ENCODE measurements around the gene ACADM. TPM values are rescaled to one million over a fixed set of nuclear protein-coding genes. Genes with fewer than 3 reads are reported as not detected.

The ACADM gene
- total RNA-seq, 5 donors from 2014 or later (not counting 1 experiment from before 2014, with no cell fraction given), result 16.6 to 29.3 (median 23.0) TPM

DNA sequence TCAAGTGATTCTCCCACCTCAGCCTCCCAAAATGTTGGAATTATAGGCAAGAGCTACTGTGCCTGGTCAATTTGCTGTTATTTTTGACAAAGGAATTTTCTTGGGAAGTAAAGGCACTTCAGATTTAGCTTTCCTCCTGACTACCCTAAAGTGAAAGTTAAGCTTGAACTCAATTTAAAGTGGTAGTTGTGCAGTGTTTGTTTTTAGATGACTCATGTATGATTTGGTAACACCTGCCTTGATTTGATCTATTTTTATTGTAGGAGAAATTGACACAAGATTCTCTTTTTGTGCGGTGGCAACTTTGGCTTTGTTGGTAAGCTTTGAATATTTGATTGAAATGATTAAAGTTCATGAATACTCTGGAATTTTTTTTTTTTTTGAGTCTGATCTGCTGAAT lies 66.5 kb downstream of the ACADM start:
- H3K4me3 Mint-ChIP-seq, result peak overlapping the region; percentile 51 to 99 (median 99)
- Histone ChIP-seq H3K4me3 (ENCODE audit: control insufficient read depth in 1 of 2, extremely low read depth in 1 of 2, low read length in 1 of 2) (no peak overlapping the region), H3K4me1 (ENCODE audit: control insufficient read depth in 1 of 2, extremely low read depth in 1 of 2, insufficient read depth in 2 of 2, low read length in 2 of 2) (peaks cover 14 to 23% of the 10 kb centered on the region in 2 experiments), H3K9me3 (no peaks in the 10 kb centered on the region), H3K27ac (ENCODE audit: low read length) (peak overlapping the region; percentile 59), H3K36me3 (ENCODE audit: control insufficient read depth in 2 of 2, extremely low read depth in 1 of 2, insufficient read depth in 1 of 2, low read length in 1 of 2) (peaks cover 2 to 61% of the 10 kb centered on the region in 2 donors), H3K27me3 (replicated peaks in 1 of 2; ENCODE audit: control insufficient read depth in 2 of 2, extremely low read depth in 1 of 2, insufficient read depth in 2 of 2, low read length in 1 of 2) (no peaks in the 10 kb centered on the region)
- CTCF ChIA-PET, result interaction anchor here (0.6 to 0.7 kb wide), 4 partner anchors 9 to 1010 kb away, joined by 3 to 7 read pairs (median 6); no protein-coding TSS in a partner anchor
- POLR2A ChIA-PET, result no interaction called here
- ATAC-seq (replicated peaks in 1 of 4) (no peak), DNase-seq (no peak)
- H3K27ac Mint-ChIP-seq, result peak overlapping the region; percentile 85 to 89
- 0% methylated on average over 1 of the region's 1 CpG for WGBS (ENCODE audit: insufficient coverage)
- H3K9me3 Mint-ChIP-seq, result no peaks in the 10 kb centered on the region
- peaks cover 63 to 71% (median 64%) of the 10 kb centered on the region in 3 donors for H3K4me1 Mint-ChIP-seq
- H3K27me3 Mint-ChIP-seq, result no peaks in the 10 kb centered on the region
- peaks cover 66% of the 10 kb centered on the region for H3K36me3 Mint-ChIP-seq

GRCh38 chr1:75792091-75792490 lies 67.6 kb downstream of the ACADM start:
- Histone ChIP-seq H3K9me3 (no peaks in the 10 kb centered on the region), H3K4me1 (ENCODE audit: control insufficient read depth in 1 of 2, extremely low read depth in 1 of 2, insufficient read depth in 2 of 2, low read length in 2 of 2) (peaks cover 14 to 23% of the 10 kb centered on the region in 2 experiments), H3K27me3 (replicated peaks in 1 of 2; ENCODE audit: control insufficient read depth in 2 of 2, extremely low read depth in 1 of 2, insufficient read depth in 2 of 2, low read length in 1 of 2) (no peaks in the 10 kb centered on the region), H3K4me3 (ENCODE audit: control insufficient read depth in 1 of 2, extremely low read depth in 1 of 2, low read length in 1 of 2) (no peak overlapping the region), H3K27ac (ENCODE audit: low read length) (no peak overlapping the region), H3K36me3 (ENCODE audit: control insufficient read depth in 2 of 2, extremely low read depth in 1 of 2, insufficient read depth in 1 of 2, low read length in 1 of 2) (peaks cover 2 to 67% of the 10 kb centered on the region in 2 donors)
- H3K36me3 Mint-ChIP-seq, result peaks cover 73% of the 10 kb centered on the region
- ChIA-PET CTCF (no interaction called here), POLR2A (no interaction called here)
- 94% methylated on average over 3 of the region's 3 CpGs for WGBS (ENCODE audit: insufficient coverage)
- no peak overlapping the region for H3K27ac Mint-ChIP-seq
- no peaks in the 10 kb centered on the region for H3K27me3 Mint-ChIP-seq
- no peaks in the 10 kb centered on the region for H3K9me3 Mint-ChIP-seq
- ATAC-seq (replicated peaks in 1 of 4) (no peak), DNase-seq (no peak)
- H3K4me3 Mint-ChIP-seq, result no peak overlapping the region
- peaks cover 58 to 60% (median 60%) of the 10 kb centered on the region in 3 donors for H3K4me1 Mint-ChIP-seq

DNA sequence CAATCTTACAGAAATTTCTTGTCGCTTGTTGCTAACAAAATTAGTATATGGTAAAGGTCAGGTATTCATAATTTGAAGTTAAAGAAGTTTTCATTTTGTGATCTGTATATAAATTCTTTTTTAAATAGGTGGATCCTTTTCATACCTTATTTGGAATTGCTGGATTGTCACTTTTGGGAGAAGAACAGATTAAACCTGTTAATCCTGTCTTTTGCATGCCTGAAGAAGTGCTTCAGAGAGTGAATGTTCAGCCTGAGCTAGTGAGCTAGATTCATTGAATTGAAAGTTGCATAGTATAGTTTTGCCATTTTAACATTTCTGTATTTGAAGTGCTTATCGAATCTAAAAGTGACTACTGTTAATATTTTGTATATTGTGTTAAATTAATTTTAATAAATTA lies 69.9 kb downstream of the ACADM start:
- POLR2A ChIA-PET, result no interaction called here
- Histone ChIP-seq H3K27ac (ENCODE audit: low read length) (no peak overlapping the region), H3K4me1 (ENCODE audit: control insufficient read depth in 1 of 2, extremely low read depth in 1 of 2, insufficient read depth in 2 of 2, low read length in 2 of 2) (peaks cover 5 to 8% of the 10 kb centered on the region in 2 experiments), H3K36me3 (ENCODE audit: control insufficient read depth in 2 of 2, extremely low read depth in 1 of 2, insufficient read depth in 1 of 2, low read length in 1 of 2) (peaks cover 7 to 65% of the 10 kb centered on the region in 2 donors), H3K9me3 (no peaks in the 10 kb centered on the region), H3K4me3 (ENCODE audit: control insufficient read depth in 1 of 2, extremely low read depth in 1 of 2, low read length in 1 of 2) (no peak overlapping the region), H3K27me3 (replicated peaks in 1 of 2; ENCODE audit: control insufficient read depth in 2 of 2, extremely low read depth in 1 of 2, insufficient read depth in 2 of 2, low read length in 1 of 2) (no peaks in the 10 kb centered on the region)
- no peak overlapping the region for H3K27ac Mint-ChIP-seq
- ATAC-seq (replicated peaks in 1 of 4) (no peak), DNase-seq (no peak)
- H3K27me3 Mint-ChIP-seq, result no peaks in the 10 kb centered on the region
- H3K9me3 Mint-ChIP-seq, result no peaks in the 10 kb centered on the region
- peaks cover 37 to 44% (median 38%) of the 10 kb centered on the region in 3 donors for H3K4me1 Mint-ChIP-seq
- H3K4me3 Mint-ChIP-seq, result no peak overlapping the region
- CTCF ChIA-PET, result no interaction called here
- WGBS (ENCODE audit: insufficient coverage), result no CpG with 5 or more reads among the region's 2 CpGs
- H3K36me3 Mint-ChIP-seq, result peaks cover 64% of the 10 kb centered on the region

GRCh38 chr1:75795703-75796193 lies 71.2 kb downstream of the ACADM start:
- DNase-seq (no peak), ATAC-seq (replicated peaks in 1 of 4) (peak in 2 of 4 experiments; percentile 12 to 38)
- H3K9me3 ChIP-seq, result no peaks in the 10 kb centered on the region
- Mint-ChIP-seq H3K27me3 (no peaks in the 10 kb centered on the region), H3K9me3 (no peaks in the 10 kb centered on the region), H3K36me3 (peaks cover 50% of the 10 kb centered on the region), H3K4me1 (peaks cover 23 to 30% (median 25%) of the 10 kb centered on the region in 3 donors), H3K4me3 (no peak overlapping the region), H3K27ac (no peak overlapping the region)
- H3K27ac ChIP-seq (ENCODE audit: low read length), result no peak overlapping the region
- ChIA-PET POLR2A (interaction anchor here in 1 of 2 donors (0.5 to 0.7 kb wide), 2 partner anchors 29 to 1584 kb away, joined by 7 to 12 read pairs; no protein-coding TSS in a partner anchor), CTCF (interaction anchor here in 1 of 2 donors (0.6 kb wide), 1 partner anchor 1995 kb away, joined by 3 read pairs; no protein-coding TSS in a partner anchor)
- 79% methylated on average over 4 of the region's 4 CpGs for WGBS (ENCODE audit: insufficient coverage)
- no peaks in the 10 kb centered on the region for H3K27me3 ChIP-seq (replicated peaks in 1 of 2; ENCODE audit: control insufficient read depth in 2 of 2, extremely low read depth in 1 of 2, insufficient read depth in 2 of 2, low read length in 1 of 2)
- peaks cover 7 to 55% of the 10 kb centered on the region in 2 donors for H3K36me3 ChIP-seq (ENCODE audit: control insufficient read depth in 2 of 2, extremely low read depth in 1 of 2, insufficient read depth in 1 of 2, low read length in 1 of 2)
- H3K4me1 ChIP-seq (ENCODE audit: control insufficient read depth in 1 of 2, extremely low read depth in 1 of 2, insufficient read depth in 2 of 2, low read length in 2 of 2), result peaks cover 0 to 3% of the 10 kb centered on the region in 2 experiments
- no peak overlapping the region for H3K4me3 ChIP-seq (ENCODE audit: control insufficient read depth in 1 of 2, extremely low read depth in 1 of 2, low read length in 1 of 2)

GRCh38 chr1:75796376-75797272 lies 72.1 kb downstream of the ACADM start, which contains the start of gene MSH4:
Gene MSH4 (plus strand): TSS chr1:75796882. CDS start chr1:75796986, 104 bp downstream.
- H3K4me3 Mint-ChIP-seq, result no peak within 1 kb of the TSS
- Histone ChIP-seq H3K27me3 (replicated peaks in 1 of 2; ENCODE audit: control insufficient read depth in 2 of 2, extremely low read depth in 1 of 2, insufficient read depth in 2 of 2, low read length in 1 of 2) (no peaks in the 10 kb centered on the region), H3K27ac (ENCODE audit: low read length) (no peak within 1 kb of the TSS), H3K9me3 (no peaks in the 10 kb centered on the region), H3K4me1 (ENCODE audit: control insufficient read depth in 1 of 2, extremely low read depth in 1 of 2, insufficient read depth in 2 of 2, low read length in 2 of 2) (no peaks in the 10 kb centered on the region), H3K36me3 (ENCODE audit: control insufficient read depth in 2 of 2, extremely low read depth in 1 of 2, insufficient read depth in 1 of 2, low read length in 1 of 2) (peaks cover 7 to 48% of the 10 kb centered on the region in 2 donors), H3K4me3 (ENCODE audit: control insufficient read depth in 1 of 2, extremely low read depth in 1 of 2, low read length in 1 of 2) (no peak within 1 kb of the TSS)
- H3K27ac Mint-ChIP-seq, result no peak within 1 kb of the TSS
- ChIA-PET POLR2A (no interaction called here), CTCF (interaction anchor here in 1 of 2 donors (0.6 kb wide), 1 partner anchor 1995 kb away, joined by 3 read pairs; no protein-coding TSS in a partner anchor)
- WGBS (ENCODE audit: insufficient coverage), result 87% methylated on average over 27 of the region's 34 CpGs
- peaks cover 43% of the 10 kb centered on the region for H3K36me3 Mint-ChIP-seq
- H3K27me3 Mint-ChIP-seq, result no peaks in the 10 kb centered on the region
- peaks cover 14 to 21% (median 16%) of the 10 kb centered on the region in 3 donors for H3K4me1 Mint-ChIP-seq
- no peaks in the 10 kb centered on the region for H3K9me3 Mint-ChIP-seq
- ATAC-seq (replicated peaks in 1 of 4) (peak in 1 of 4 experiments; percentile 29), DNase-seq (no peak)

- no peak for DNase-seq
- H3K4me1 ChIP-seq (ENCODE audit: control insufficient read depth in 1 of 2, extremely low read depth in 1 of 2, insufficient read depth in 2 of 2, low read length in 2 of 2), result no peaks in the 10 kb centered on the region
- H3K27ac Mint-ChIP-seq, result no peak overlapping the region
- H3K27me3 Mint-ChIP-seq, result no peaks in the 10 kb centered on the region
- H3K4me3 Mint-ChIP-seq, result no peak overlapping the region
- no peak overlapping the region for H3K27ac ChIP-seq (ENCODE audit: low read length)
- H3K4me3 ChIP-seq (ENCODE audit: control insufficient read depth in 1 of 2, extremely low read depth in 1 of 2, low read length in 1 of 2), result no peak overlapping the region
- peaks cover 38% of the 10 kb centered on the region for H3K36me3 Mint-ChIP-seq
- peaks cover 7 to 42% of the 10 kb centered on the region in 2 donors for H3K36me3 ChIP-seq (ENCODE audit: control insufficient read depth in 2 of 2, extremely low read depth in 1 of 2, insufficient read depth in 1 of 2, low read length in 1 of 2)
- POLR2A ChIA-PET, result no interaction called here
- ATAC-seq (replicated peaks in 1 of 4), result no peak
- H3K9me3 ChIP-seq, result no peaks in the 10 kb centered on the region
- H3K4me1 Mint-ChIP-seq, result peaks cover 11 to 17% (median 13%) of the 10 kb centered on the region in 3 donors
- CTCF ChIA-PET, result no interaction called here
- H3K27me3 ChIP-seq (replicated peaks in 1 of 2; ENCODE audit: control insufficient read depth in 2 of 2, extremely low read depth in 1 of 2, insufficient read depth in 2 of 2, low read length in 1 of 2), result no peaks in the 10 kb centered on the region
- no peaks in the 10 kb centered on the region for H3K9me3 Mint-ChIP-seq
- 50% methylated on average over 2 of the region's 6 CpGs for WGBS (ENCODE audit: insufficient coverage)
Observed at GRCh38 chr1:75797273-75797588, 72.7 kb downstream of the ACADM start.
